Endothelial cell of umbilical vein (primary cell): ENCODE results near the gene IFI27L2.

Experiments
- CTCF ChIP-seq, 2 donors: IDR thresholded peaks; 1 replicate in 1 of 2; 2 replicates in 1 of 2; pipeline ENCODE4 v1.5.1; 2011; ENCODE audit warnings: low read length in 2 of 2, mild to moderate bottlenecking in 2 of 2, moderate library complexity in 2 of 2, control low read depth in 1 of 2, inconsistent platforms in 1 of 2, low read depth in 1 of 2; ENCODE audit not compliant: insufficient read depth in 1 of 2; ENCODE audit errors: extremely low read depth in 1 of 2
- EZH2 ChIP-seq: IDR thresholded peaks from 2 replicates; pipeline ENCODE4 v1.6.1; 2012; ENCODE audit warnings: borderline replicate concordance, low read depth, mild to moderate bottlenecking, moderate library complexity, low read length, inconsistent platforms; ENCODE audit not compliant: severe bottlenecking
- FOS ChIP-seq: IDR thresholded peaks from 2 replicates; pipeline ENCODE4 v1.6.1; 2011; ENCODE audit warnings: mild to moderate bottlenecking, low read length, moderate library complexity, borderline replicate concordance; ENCODE audit not compliant: insufficient read depth
- GATA2 ChIP-seq: IDR thresholded peaks from 2 replicates; pipeline ENCODE4 v1.7.0; 2011; ENCODE audit warnings: low read depth, mild to moderate bottlenecking, moderate library complexity, mixed read lengths, low read length; ENCODE audit not compliant: insufficient read length, insufficient read depth
- MAX ChIP-seq: IDR thresholded peaks from 2 replicates; pipeline ENCODE4 v1.6.1; 2011; ENCODE audit not compliant: insufficient read depth, insufficient read length
- POLR2A ChIP-seq: IDR thresholded peaks from 2 replicates; pipeline ENCODE4 v1.6.1; 2012; ENCODE audit warnings: low read depth, mild to moderate bottlenecking, control low read depth, low read length
- POLR2AphosphoS5 ChIP-seq: IDR thresholded peaks from 2 replicates; pipeline ENCODE4 v1.6.1; 2012; ENCODE audit warnings: low read depth, mild to moderate bottlenecking, control low read depth, low read length, moderate library complexity; ENCODE audit not compliant: insufficient read depth

- TF ChIP-seq POLR2AphosphoS5 (no peak), CTCF (IDR thresholded peaks at IDR 0.05; ENCODE audit: extremely low read depth in 1 of 2, insufficient read depth in 1 of 2, low read depth in 1 of 2, low read length in 2 of 2) (no peak), FOS (no peak), POLR2A (no peak), EZH2 (no peak), MAX (no peak), GATA2 (no peak)
Measured at GRCh38 chr14:94114589-94115057, 14.8 kb downstream of the IFI27L2 start.
